Adrenal gland (tissue), 5 donors: ENCODE measurements around the gene SMIM45.

Experiments
- POLR2A ChIP-seq, 2 donors: fragments of 450-650 bp; IDR thresholded peaks; one replicate each; pipeline ENCODE4 v1.6.1; 2017; ENCODE audit warnings: antibody characterized with exemption in 2 of 2, mild to moderate bottlenecking in 2 of 2, moderate library complexity in 1 of 2
- TF ChIP-seq, protein P1 (sequence below), 6 experiments: fragments of 450-650 bp in 4 of 6; fragments of 200-600 bp in 2 of 6; sonication (generic) in 1 of 6; IDR thresholded peaks; 1 replicate in 5 of 6; 2 replicates in 1 of 6; pipeline versions ENCODE4 v1.5.1 to v1.8.0; 2016 to 2021; ENCODE audit warnings: antibody characterized with exemption in 6 of 6, mild to moderate bottlenecking in 2 of 6, moderate library complexity in 1 of 6
- donor health status: DM: no; HTN: no; CAD: no.

DNA sequence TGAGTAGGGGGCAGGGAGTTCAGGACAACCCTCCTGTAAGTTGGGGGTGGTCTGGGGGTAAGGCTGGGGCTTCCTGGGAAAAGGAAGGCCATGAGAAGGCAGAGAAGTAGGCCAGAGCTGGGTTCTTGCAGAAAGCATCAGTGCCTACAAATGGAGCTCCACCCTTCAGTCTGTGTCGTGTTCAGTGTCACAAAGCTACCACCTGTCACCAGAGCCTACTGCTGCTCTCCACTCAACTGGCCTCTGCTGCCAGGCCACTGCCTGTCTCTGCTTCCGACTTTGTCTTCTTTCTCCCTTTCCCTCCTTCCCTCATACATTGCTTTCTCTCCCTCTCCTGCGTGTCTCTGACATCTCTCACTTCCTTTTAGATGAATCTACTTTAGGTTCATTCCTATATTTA, 43.3 kb downstream of the SMIM45 start:
- TF ChIP-seq, protein P1, sequence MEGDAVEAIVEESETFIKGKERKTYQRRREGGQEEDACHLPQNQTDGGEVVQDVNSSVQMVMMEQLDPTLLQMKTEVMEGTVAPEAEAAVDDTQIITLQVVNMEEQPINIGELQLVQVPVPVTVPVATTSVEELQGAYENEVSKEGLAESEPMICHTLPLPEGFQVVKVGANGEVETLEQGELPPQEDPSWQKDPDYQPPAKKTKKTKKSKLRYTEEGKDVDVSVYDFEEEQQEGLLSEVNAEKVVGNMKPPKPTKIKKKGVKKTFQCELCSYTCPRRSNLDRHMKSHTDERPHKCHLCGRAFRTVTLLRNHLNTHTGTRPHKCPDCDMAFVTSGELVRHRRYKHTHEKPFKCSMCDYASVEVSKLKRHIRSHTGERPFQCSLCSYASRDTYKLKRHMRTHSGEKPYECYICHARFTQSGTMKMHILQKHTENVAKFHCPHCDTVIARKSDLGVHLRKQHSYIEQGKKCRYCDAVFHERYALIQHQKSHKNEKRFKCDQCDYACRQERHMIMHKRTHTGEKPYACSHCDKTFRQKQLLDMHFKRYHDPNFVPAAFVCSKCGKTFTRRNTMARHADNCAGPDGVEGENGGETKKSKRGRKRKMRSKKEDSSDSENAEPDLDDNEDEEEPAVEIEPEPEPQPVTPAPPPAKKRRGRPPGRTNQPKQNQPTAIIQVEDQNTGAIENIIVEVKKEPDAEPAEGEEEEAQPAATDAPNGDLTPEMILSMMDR (IDR thresholded peaks at IDR 0.05): no peak
- no peak for TF ChIP-seq POLR2A (IDR thresholded peaks at IDR 0.05)
